ENCODE measurements around the gene FCER2. TPM values are rescaled to one million over a fixed set of nuclear protein-coding genes. Genes with fewer than 3 reads are reported as not detected.
A peak's percentile ranks its signal among the peaks of the same experiment; 100 is the strongest.

Gene FCER2
- total RNA-seq, 2 donors from 2014 or later, result 0.78 TPM; not detected in 1

- Mint-ChIP-seq H3K4me1 (ENCODE audit: low read depth in 2 of 2) (peaks cover 25 to 29% of the 10 kb centered on the region in 2 donors), H3K4me3 (no peak overlapping the region), H3K27ac (no peak overlapping the region), H3K36me3 (no peaks in the 10 kb centered on the region), H3K9me3 (no peaks in the 10 kb centered on the region), H3K27me3 (peaks cover 23% of the 10 kb centered on the region in 2 donors)
- DNase-seq (ENCODE audit: low spot score) (no peak), ATAC-seq (no peak)
Observed at GRCh38 chr19:7703332-7703731, 1.4 kb upstream of the FCER2 start.

- ATAC-seq, result no peak
- no peaks in the 10 kb centered on the region for H3K36me3 Mint-ChIP-seq
- no peak overlapping the region for H3K4me3 Mint-ChIP-seq
- no peaks in the 10 kb centered on the region for H3K9me3 Mint-ChIP-seq
- peaks cover 23 to 26% of the 10 kb centered on the region in 2 donors for H3K27me3 Mint-ChIP-seq
- DNase-seq (ENCODE audit: low spot score), result no peak
- H3K27ac Mint-ChIP-seq, result no peak overlapping the region
- peaks cover 17 to 25% of the 10 kb centered on the region in 2 donors for H3K4me1 Mint-ChIP-seq (ENCODE audit: low read depth in 2 of 2)
Observed at GRCh38 chr19:7701049-7701653, 780 bp downstream of the FCER2 start.

- no peaks in the 10 kb centered on the region for H3K36me3 Mint-ChIP-seq
- H3K4me3 Mint-ChIP-seq, result no peak overlapping the region
- H3K27ac Mint-ChIP-seq, result peak overlapping the region in 1 of 2 donors; percentile 35
- H3K27me3 Mint-ChIP-seq, result peaks cover 23% of the 10 kb centered on the region in 2 donors
- peak in 1 of 2 donors; percentile 53 for ATAC-seq
- no peak for DNase-seq (ENCODE audit: low spot score)
- H3K4me1 Mint-ChIP-seq (ENCODE audit: low read depth in 2 of 2), result peaks cover 9 to 14% of the 10 kb centered on the region in 2 donors
- no peaks in the 10 kb centered on the region for H3K9me3 Mint-ChIP-seq
Observed at GRCh38 chr19:7699417-7700401, 2.2 kb downstream of the FCER2 start.

- Mint-ChIP-seq H3K4me3 (no peak overlapping the region), H3K27ac (no peak overlapping the region), H3K9me3 (no peaks in the 10 kb centered on the region), H3K36me3 (no peaks in the 10 kb centered on the region), H3K27me3 (peaks cover 22 to 23% of the 10 kb centered on the region in 2 donors), H3K4me1 (ENCODE audit: low read depth in 2 of 2) (peaks cover 9 to 12% of the 10 kb centered on the region in 2 donors)
- ATAC-seq (no peak), DNase-seq (ENCODE audit: low spot score) (no peak)
Observed at GRCh38 chr19:7699003-7699402, 2.9 kb downstream of the FCER2 start.

GRCh38 chr19:7698583-7698982 lies 3.3 kb downstream of the FCER2 start:
- H3K9me3 Mint-ChIP-seq, result no peaks in the 10 kb centered on the region
- no peak for ATAC-seq
- H3K36me3 Mint-ChIP-seq, result no peaks in the 10 kb centered on the region
- H3K4me3 Mint-ChIP-seq, result no peak overlapping the region
- H3K4me1 Mint-ChIP-seq (ENCODE audit: low read depth in 2 of 2), result peaks cover 9 to 12% of the 10 kb centered on the region in 2 donors
- no peak for DNase-seq (ENCODE audit: low spot score)
- H3K27ac Mint-ChIP-seq, result no peak overlapping the region
- peaks cover 17 to 20% of the 10 kb centered on the region in 2 donors for H3K27me3 Mint-ChIP-seq

GRCh38 chr19:7697721-7698287 lies 4.1 kb downstream of the FCER2 start:
- Mint-ChIP-seq H3K4me3 (no peak overlapping the region), H3K27me3 (peaks cover 15 to 20% of the 10 kb centered on the region in 2 donors), H3K9me3 (no peaks in the 10 kb centered on the region), H3K27ac (no peak overlapping the region), H3K4me1 (ENCODE audit: low read depth in 2 of 2) (peaks cover 9 to 12% of the 10 kb centered on the region in 2 donors), H3K36me3 (no peaks in the 10 kb centered on the region)
- DNase-seq (ENCODE audit: low spot score) (no peak), ATAC-seq (no peak)

GRCh38 chr19:7694499-7694898 lies 7.4 kb downstream of the FCER2 start:
- H3K36me3 Mint-ChIP-seq, result no peaks in the 10 kb centered on the region
- peaks cover 7 to 12% of the 10 kb centered on the region in 2 donors for H3K27me3 Mint-ChIP-seq
- no peak overlapping the region for H3K4me3 Mint-ChIP-seq
- peaks cover 5 to 8% of the 10 kb centered on the region in 2 donors for H3K4me1 Mint-ChIP-seq (ENCODE audit: low read depth in 2 of 2)
- H3K27ac Mint-ChIP-seq, result no peak overlapping the region
- no peak for DNase-seq (ENCODE audit: low spot score)
- no peaks in the 10 kb centered on the region for H3K9me3 Mint-ChIP-seq
- ATAC-seq, result no peak

GRCh38 chr19:7692417-7693088 lies 9.4 kb downstream of the FCER2 start:
- peak; percentile 75 to 86 for ATAC-seq
- no peak overlapping the region for H3K4me3 Mint-ChIP-seq
- no peak overlapping the region for H3K27ac Mint-ChIP-seq
- peaks cover 0 to 2% of the 10 kb centered on the region in 2 donors for H3K4me1 Mint-ChIP-seq (ENCODE audit: low read depth in 2 of 2)
- no peaks in the 10 kb centered on the region for H3K36me3 Mint-ChIP-seq
- peak; percentile 73 for DNase-seq (ENCODE audit: low spot score)
- H3K27me3 Mint-ChIP-seq, result peaks cover 0 to 3% of the 10 kb centered on the region in 2 donors
- no peaks in the 10 kb centered on the region for H3K9me3 Mint-ChIP-seq

GRCh38 chr19:7691497-7691896 lies 10.4 kb downstream of the FCER2 start:
- peak; percentile 56 to 74 for ATAC-seq

GRCh38 chr19:7690779-7691258 lies 11.1 kb downstream of the FCER2 start:
- Mint-ChIP-seq H3K4me3 (no peak overlapping the region), H3K9me3 (no peaks in the 10 kb centered on the region), H3K36me3 (no peaks in the 10 kb centered on the region), H3K27me3 (no peaks in the 10 kb centered on the region), H3K4me1 (ENCODE audit: low read depth in 2 of 2) (no peaks in the 10 kb centered on the region), H3K27ac (no peak overlapping the region)
- DNase-seq (ENCODE audit: low spot score), result no peak
- ATAC-seq, result peak; percentile 53 to 65

More at GRCh38 chr19:7691497-7691896, 10.4 kb downstream of the FCER2 start:
- Mint-ChIP-seq H3K9me3 (no peaks in the 10 kb centered on the region), H3K27ac (no peak overlapping the region), H3K27me3 (peaks cover 0 to 1% of the 10 kb centered on the region in 2 donors), H3K36me3 (no peaks in the 10 kb centered on the region), H3K4me3 (no peak overlapping the region), H3K4me1 (ENCODE audit: low read depth in 2 of 2) (peaks cover 0 to under 1% of the 10 kb centered on the region in 2 donors)
- no peak for DNase-seq (ENCODE audit: low spot score)

GRCh38 chr19:7689165-7689564 lies 12.8 kb downstream of the FCER2 start:
- no peak for DNase-seq (ENCODE audit: low spot score)
- ATAC-seq, result no peak
- Mint-ChIP-seq H3K27me3 (no peaks in the 10 kb centered on the region), H3K9me3 (no peaks in the 10 kb centered on the region), H3K4me1 (ENCODE audit: low read depth in 2 of 2) (peaks cover 0 to 4% of the 10 kb centered on the region in 2 donors), H3K36me3 (no peaks in the 10 kb centered on the region), H3K27ac (no peak overlapping the region), H3K4me3 (no peak overlapping the region)

- no peaks in the 10 kb centered on the region for H3K9me3 Mint-ChIP-seq
- ATAC-seq (no peak), DNase-seq (ENCODE audit: low spot score) (no peak)
- H3K4me1 Mint-ChIP-seq (ENCODE audit: low read depth in 2 of 2), result peaks cover 0 to 7% of the 10 kb centered on the region in 2 donors
- H3K36me3 Mint-ChIP-seq, result no peaks in the 10 kb centered on the region
- no peak overlapping the region for H3K4me3 Mint-ChIP-seq
- H3K27me3 Mint-ChIP-seq, result no peaks in the 10 kb centered on the region
- no peak overlapping the region for H3K27ac Mint-ChIP-seq
Observed at GRCh38 chr19:7687177-7687576, 14.8 kb downstream of the FCER2 start.
